C1 segment of cervical spinal cord (tissue), 14 donors: ENCODE data around the gene LYPD6B.
"Not testable (repeated sequence)": the region's sequence is repeated elsewhere in the genome, so short reads cannot be mapped to it uniquely, and the experiment has no call there.

Source experiments
- DNase-seq, 14 donors: peaks; one replicate each; lab custom pipeline; 2025; lab: John Stamatoyannopoulos, UW

Gene LYPD6B

DNA sequence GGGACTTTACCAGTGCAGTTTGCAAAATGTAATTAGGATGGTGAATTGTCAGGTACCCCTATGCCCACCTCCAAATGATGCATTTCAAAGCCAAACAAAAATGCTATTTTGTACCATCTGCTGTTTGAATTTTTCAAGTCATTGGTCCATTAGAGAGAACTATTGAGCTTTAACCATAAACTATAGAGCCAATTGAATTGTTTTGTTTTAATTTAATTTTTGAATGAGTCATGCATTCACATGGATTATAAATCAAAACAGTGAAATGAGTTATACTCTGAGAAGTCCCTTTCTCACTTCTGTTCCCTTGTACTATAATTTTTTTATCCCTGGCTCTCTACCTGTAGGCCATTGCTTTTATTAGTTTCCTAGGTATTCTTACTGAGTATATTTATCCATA, 151.3 kb downstream of the LYPD6B start:
- no peak for DNase-seq

DNA sequence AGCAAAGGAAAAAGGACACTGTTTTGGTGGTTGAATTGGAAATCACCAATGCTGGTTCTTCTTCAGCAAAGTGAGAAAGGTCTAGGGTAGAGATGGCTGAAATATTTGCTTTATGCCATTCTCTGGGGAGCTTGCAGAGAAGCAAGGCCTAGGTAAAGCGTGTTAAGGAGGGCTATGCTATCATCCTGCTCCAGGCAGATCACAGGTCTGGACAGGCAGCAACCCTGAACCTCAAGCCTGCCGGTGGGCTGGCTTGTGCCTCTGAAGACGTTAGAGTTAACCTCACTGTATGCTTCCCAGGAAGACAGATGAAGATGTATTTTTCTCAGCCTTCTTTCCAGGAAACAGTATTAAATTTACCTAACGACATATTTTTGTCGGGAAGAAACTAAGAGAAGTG, 153.4 kb downstream of the LYPD6B start:
- DNase-seq, result no peak

GRCh38 chr2:149192427-149192826, 153.9 kb downstream of the LYPD6B start:
- no peak for DNase-seq

GRCh38 chr2:149200109-149200520, 161.6 kb downstream of the LYPD6B start:
- no peak for DNase-seq

GRCh38 chr2:149204686-149205085, 166.2 kb downstream of the LYPD6B start:
- DNase-seq, result no peak

- DNase-seq, result no peak
These were observed 166.6 kb downstream of the LYPD6B start for GRCh38 chr2:149205143-149205542.

DNA sequence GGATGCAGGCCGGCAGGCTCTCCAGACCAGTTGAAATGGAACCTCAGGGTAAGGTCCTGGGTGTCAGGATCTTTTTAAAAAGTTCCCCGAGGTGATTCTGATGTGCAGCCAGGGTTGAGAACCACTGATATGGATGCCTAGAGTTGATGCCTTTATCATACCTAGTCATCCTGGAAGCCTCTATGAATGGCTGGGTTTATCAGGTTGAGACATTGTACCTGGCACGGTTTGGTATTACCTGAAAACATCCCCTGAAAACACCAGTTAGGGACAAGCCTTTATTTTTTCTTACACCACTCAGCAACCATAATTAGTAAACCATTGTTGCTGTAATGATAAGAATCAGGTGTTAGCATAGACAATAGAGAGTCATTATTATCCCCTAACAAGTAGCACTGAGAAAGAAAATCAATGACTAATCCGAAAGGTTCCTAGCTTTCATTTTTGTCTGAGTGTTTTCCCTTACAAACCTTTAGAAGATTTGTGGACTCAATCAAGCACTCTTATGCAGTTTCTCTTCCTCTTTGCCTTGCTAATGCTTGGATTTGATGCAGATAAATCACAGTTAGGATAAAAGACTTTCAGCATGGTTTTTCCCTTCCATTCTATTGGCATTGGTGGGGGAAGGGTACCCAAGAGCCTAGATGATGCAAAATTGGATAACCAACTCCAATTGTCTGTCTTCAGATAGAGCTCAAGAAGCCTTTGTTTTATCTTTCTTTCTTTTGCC, 175.4 kb downstream of the LYPD6B start:
- no peak for DNase-seq

DNA sequence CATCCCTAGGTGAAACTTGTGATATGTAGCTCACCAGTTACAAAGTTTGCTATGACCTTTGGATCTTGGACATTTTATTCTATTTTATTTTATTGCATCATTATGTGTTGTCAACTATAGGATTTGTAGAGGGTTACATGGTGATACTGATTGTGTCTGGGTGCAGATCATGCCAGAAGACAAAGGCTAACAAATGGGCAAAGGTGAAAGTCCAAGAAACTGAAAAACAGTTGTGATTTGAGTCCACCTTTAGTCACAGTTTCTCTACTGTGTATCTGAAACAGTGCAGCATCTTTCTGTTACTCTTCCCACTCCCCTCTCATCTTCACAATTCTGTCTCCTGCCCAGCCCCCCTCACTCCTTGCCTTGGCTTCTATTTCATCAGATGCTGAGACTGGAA, 180.0 kb downstream of the LYPD6B start:
- no peak for DNase-seq

DNA sequence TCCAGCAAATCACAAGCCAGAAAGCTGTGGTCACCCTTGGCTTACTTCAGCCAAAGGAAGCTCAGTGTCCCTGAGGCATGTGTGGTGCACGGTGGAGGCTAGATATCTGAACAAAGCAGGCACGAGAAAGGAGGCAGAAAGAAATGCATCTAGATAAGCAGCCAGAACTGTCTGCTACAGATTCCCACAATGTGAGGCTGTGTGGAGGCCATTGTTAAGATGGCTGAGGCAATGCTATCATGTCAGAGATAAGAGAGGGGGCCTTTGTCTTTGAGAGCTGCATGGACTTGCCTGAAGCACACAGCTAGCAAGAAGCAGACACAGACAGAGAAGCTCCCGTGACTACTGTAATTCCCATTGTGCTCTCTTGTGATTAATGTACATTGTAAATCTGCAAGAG, 181.4 kb downstream of the LYPD6B start:
- peak in 3 of 14 donors; percentile 1 to 12 (median 5) for DNase-seq

DNA sequence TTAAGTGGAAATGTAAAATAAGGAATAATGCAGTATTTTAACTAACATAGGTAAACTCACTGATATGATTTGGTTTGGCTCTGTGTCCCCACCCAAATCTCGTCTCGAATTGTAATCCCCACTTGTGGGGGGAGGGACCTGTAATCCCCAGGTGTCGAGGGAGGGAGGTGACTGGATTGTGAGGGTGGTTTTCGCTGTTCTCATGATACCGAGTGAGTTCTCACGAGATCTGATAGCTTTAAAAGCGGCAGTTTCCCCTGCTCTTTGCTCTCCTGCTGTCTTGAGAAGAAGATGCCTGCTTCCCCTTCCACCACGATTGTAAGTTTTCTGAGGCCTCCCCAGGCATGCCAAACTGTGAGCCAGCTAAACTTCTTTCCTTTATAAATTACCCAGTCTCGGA, 182.5 kb downstream of the LYPD6B start:
- no peak for DNase-seq

- DNase-seq, result no peak
These were observed 183.4 kb downstream of the LYPD6B start for GRCh38 chr2:149221898-149222297.

DNA sequence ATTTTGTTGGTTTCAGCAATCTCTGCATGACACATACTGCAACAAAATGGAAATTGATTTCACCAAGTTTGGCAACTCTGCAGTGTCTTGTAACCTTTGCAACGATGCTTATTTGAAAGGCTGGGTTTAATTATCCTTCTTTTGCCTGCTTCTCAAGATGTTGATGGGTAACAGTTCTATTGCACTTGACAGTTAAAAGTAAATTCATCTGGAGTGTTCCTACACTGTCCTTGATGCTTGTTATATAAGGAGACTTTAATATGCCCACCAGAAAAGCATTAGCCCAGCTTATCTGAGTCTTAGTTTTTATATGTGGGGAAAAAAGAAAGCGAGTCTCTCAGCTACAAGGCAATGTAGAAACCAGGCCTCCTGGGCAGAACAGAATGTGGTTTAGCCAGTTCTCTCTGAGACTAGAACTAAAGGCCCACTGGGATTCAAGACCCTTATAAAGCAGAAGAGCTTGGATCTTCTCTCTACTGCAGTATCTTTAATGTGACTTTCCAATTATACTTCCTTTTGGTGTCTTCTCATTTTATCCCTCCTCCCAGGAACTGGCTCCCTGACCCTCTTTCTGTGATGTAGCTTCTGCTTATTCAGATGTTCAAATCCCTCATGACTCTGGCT, 185.1 kb downstream of the LYPD6B start:
- no peak for DNase-seq

GRCh38 chr2:149224543-149224942, 186.0 kb downstream of the LYPD6B start:
- DNase-seq, result no peak

GRCh38 chr2:149225446-149225845, 186.9 kb downstream of the LYPD6B start:
- no peak for DNase-seq

GRCh38 chr2:149226790-149227189, 188.3 kb downstream of the LYPD6B start:
- no peak for DNase-seq

DNA sequence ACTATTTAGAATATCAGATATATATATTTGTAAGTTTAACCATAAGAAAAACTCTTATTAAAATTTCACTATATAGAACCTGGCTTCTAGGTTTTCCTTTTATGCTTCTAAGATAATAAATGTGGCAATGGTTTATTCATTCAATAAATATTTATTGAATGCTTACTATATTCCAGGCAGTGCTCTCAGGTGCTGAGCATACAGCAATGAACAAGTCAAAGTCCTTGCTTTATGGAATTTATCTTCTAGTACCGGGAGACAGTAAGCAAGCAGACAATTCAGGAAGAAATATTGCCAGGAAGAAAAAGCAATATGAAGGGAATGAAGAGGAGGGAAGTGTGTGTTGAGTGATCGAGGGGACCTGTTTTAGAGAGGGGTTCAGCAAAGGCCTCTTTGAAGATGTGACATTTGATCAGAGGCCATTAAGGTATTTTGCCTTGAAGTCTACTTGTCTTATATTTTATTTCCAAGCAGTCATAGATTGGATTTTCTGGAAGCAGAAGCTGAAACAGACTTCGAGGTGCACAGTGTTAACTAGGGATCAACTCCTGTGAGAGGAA, 197.4 kb downstream of the LYPD6B start:
- DNase-seq, result no peak

- no peak for DNase-seq
These were observed 197.9 kb downstream of the LYPD6B start for GRCh38 chr2:149236410-149236809.

DNA sequence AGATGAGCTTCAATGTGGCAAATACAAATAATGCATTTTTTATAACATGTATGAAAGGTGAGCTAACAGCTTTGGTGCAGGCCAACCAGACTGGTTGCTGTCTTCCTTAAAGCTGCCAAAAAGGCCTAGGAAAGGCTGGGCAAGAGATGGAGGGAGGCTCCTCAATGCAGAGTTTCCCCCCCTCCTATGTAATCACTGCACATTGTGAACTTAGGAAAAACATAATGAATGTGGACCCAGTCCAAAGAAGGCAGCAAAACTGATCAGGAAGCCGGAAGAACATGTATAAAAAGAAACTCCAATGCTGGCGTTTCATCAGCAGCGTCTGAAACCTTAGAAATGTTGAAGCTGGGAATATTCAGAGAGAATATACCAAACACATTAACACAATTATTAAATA, 207.7 kb downstream of the LYPD6B start:
- no peak for DNase-seq

GRCh38 chr2:149251436-149251835, 212.9 kb downstream of the LYPD6B start:
- DNase-seq, result not testable (repeated sequence)

GRCh38 chr2:149256877-149257276, 218.4 kb downstream of the LYPD6B start:
- DNase-seq, result not testable (repeated sequence)

- DNase-seq, result no peak
These were observed 220.0 kb downstream of the LYPD6B start for GRCh38 chr2:149258531-149258930.

- DNase-seq, result no peak
These were observed 220.6 kb downstream of the LYPD6B start for GRCh38 chr2:149259136-149259535.

DNA sequence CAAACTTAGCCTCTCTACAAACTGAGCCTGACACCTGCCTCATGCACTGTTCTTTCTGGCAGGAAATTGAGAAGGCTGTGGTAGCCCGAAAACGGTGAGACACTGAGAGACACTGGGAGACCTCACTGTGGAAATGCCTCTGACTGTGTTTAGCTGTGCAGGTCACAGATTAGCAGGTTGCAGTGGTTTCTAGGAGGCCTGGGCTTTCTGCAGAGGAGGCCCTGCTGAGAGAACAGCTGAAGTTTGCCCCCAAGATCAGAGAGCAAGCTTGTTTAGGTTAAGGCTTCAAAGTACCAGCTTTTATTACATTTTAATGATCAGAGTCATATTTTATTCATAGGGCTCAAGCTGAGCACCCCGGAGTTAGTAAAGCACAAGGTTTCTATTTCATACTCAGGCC, 223.2 kb downstream of the LYPD6B start:
- no peak for DNase-seq
